ENCODE results near the gene EVA1C. TPM values are rescaled to one million over a fixed set of nuclear protein-coding genes. Genes with fewer than 3 reads are reported as not detected.
A peak's percentile ranks its signal among the peaks of the same experiment; 100 is the strongest.

EVA1C gene
- total and polyA plus RNA-seq, 2 donors (not counting 1 experiment from before 2014, with no cell fraction given) = 2.4 to 4.6 TPM

- Histone ChIP-seq H3K9ac (ENCODE audit: insufficient read depth, low read length) (no peak overlapping the region), H3K27ac (ENCODE audit: insufficient read depth, low read length) (peak overlapping the region; percentile 84), H3K79me2 (ENCODE audit: control insufficient read depth, insufficient read depth, low read length) (no peaks in the 10 kb centered on the region), H3K9me3 (ENCODE audit: control insufficient read depth, insufficient read depth, low read depth, low read length) (no peaks in the 10 kb centered on the region), H3K4me3 (replicated peaks in 1 of 4; ENCODE audit: control extremely low read depth in 1 of 4, insufficient read depth in 1 of 4, low read depth in 3 of 4, low read length in 4 of 4) (no peak overlapping the region), H4K20me1 (ENCODE audit: control insufficient read depth, extremely low read depth, insufficient read depth, low read length) (no peaks in the 10 kb centered on the region), H3K27me3 (ENCODE audit: control insufficient read depth, insufficient read depth, low read length) (no peaks in the 10 kb centered on the region), H3K4me2 (ENCODE audit: extremely low read depth, insufficient read depth, low read length) (no peak overlapping the region), H3K4me1 (ENCODE audit: control insufficient read depth, extremely low read depth, insufficient read depth, low read length) (peaks cover 3% of the 10 kb centered on the region), H3K36me3 (ENCODE audit: control insufficient read depth, insufficient read depth, low read length) (no peaks in the 10 kb centered on the region), H2AFZ (ENCODE audit: low read length) (no peak overlapping the region)
- TF ChIP-seq, protein P1, sequence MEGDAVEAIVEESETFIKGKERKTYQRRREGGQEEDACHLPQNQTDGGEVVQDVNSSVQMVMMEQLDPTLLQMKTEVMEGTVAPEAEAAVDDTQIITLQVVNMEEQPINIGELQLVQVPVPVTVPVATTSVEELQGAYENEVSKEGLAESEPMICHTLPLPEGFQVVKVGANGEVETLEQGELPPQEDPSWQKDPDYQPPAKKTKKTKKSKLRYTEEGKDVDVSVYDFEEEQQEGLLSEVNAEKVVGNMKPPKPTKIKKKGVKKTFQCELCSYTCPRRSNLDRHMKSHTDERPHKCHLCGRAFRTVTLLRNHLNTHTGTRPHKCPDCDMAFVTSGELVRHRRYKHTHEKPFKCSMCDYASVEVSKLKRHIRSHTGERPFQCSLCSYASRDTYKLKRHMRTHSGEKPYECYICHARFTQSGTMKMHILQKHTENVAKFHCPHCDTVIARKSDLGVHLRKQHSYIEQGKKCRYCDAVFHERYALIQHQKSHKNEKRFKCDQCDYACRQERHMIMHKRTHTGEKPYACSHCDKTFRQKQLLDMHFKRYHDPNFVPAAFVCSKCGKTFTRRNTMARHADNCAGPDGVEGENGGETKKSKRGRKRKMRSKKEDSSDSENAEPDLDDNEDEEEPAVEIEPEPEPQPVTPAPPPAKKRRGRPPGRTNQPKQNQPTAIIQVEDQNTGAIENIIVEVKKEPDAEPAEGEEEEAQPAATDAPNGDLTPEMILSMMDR (conservative IDR thresholded peaks at IDR 0.05 in 1 of 2, IDR thresholded peaks at IDR 0.05 in 1 of 2; ENCODE audit: low read depth in 1 of 2, low read length in 2 of 2) = no peak
- TF ChIP-seq EZH2 (IDR thresholded peaks at IDR 0.05; ENCODE audit: low read length, missing control alignments) = no peak
- DNase-seq (ENCODE audit: low read depth in 2 of 2) = peak; percentile 42 to 68
Observed at GRCh38 chr21:32515874-32516273, 103.4 kb downstream of the EVA1C start.

- no peaks in the 10 kb centered on the region for H4K20me1 ChIP-seq (ENCODE audit: control insufficient read depth, extremely low read depth, insufficient read depth, low read length)
- TF ChIP-seq EZH2 (IDR thresholded peaks at IDR 0.05; ENCODE audit: low read length, missing control alignments) = no peak
- TF ChIP-seq, protein P1 (conservative IDR thresholded peaks at IDR 0.05 in 1 of 2, IDR thresholded peaks at IDR 0.05 in 1 of 2; ENCODE audit: low read depth in 1 of 2, low read length in 2 of 2) = no peak
- H3K36me3 ChIP-seq (ENCODE audit: control insufficient read depth, insufficient read depth, low read length) = no peaks in the 10 kb centered on the region
- H3K27ac ChIP-seq (ENCODE audit: insufficient read depth, low read length) = peak overlapping the region; percentile 84
- no peak overlapping the region for H3K4me3 ChIP-seq (replicated peaks in 1 of 4; ENCODE audit: control extremely low read depth in 1 of 4, insufficient read depth in 1 of 4, low read depth in 3 of 4, low read length in 4 of 4)
- DNase-seq (ENCODE audit: low read depth in 2 of 2) = peak; percentile 97 to 99
- H2AFZ ChIP-seq (ENCODE audit: low read length) = no peak overlapping the region
- H3K79me2 ChIP-seq (ENCODE audit: control insufficient read depth, insufficient read depth, low read length) = no peaks in the 10 kb centered on the region
- peaks cover 10% of the 10 kb centered on the region for H3K4me1 ChIP-seq (ENCODE audit: control insufficient read depth, extremely low read depth, insufficient read depth, low read length)
- no peaks in the 10 kb centered on the region for H3K9me3 ChIP-seq (ENCODE audit: control insufficient read depth, insufficient read depth, low read depth, low read length)
- no peaks in the 10 kb centered on the region for H3K27me3 ChIP-seq (ENCODE audit: control insufficient read depth, insufficient read depth, low read length)
- no peak overlapping the region for H3K4me2 ChIP-seq (ENCODE audit: extremely low read depth, insufficient read depth, low read length)
- H3K9ac ChIP-seq (ENCODE audit: insufficient read depth, low read length) = no peak overlapping the region
Observed at GRCh38 chr21:32516756-32517649, 104.5 kb downstream of the EVA1C start.

- H3K79me2 ChIP-seq (ENCODE audit: control insufficient read depth, insufficient read depth, low read length) = no peaks in the 10 kb centered on the region
- H3K27ac ChIP-seq (ENCODE audit: insufficient read depth, low read length) = peak overlapping the region; percentile 91
- H4K20me1 ChIP-seq (ENCODE audit: control insufficient read depth, extremely low read depth, insufficient read depth, low read length) = no peaks in the 10 kb centered on the region
- DNase-seq (ENCODE audit: low read depth in 2 of 2) = no peak
- H3K4me3 ChIP-seq (replicated peaks in 1 of 4; ENCODE audit: control extremely low read depth in 1 of 4, insufficient read depth in 1 of 4, low read depth in 3 of 4, low read length in 4 of 4) = no peak overlapping the region
- H3K9ac ChIP-seq (ENCODE audit: insufficient read depth, low read length) = no peak overlapping the region
- no peaks in the 10 kb centered on the region for H3K36me3 ChIP-seq (ENCODE audit: control insufficient read depth, insufficient read depth, low read length)
- TF ChIP-seq EZH2 (IDR thresholded peaks at IDR 0.05; ENCODE audit: low read length, missing control alignments) = no peak
- TF ChIP-seq, protein P1 (conservative IDR thresholded peaks at IDR 0.05 in 1 of 2, IDR thresholded peaks at IDR 0.05 in 1 of 2; ENCODE audit: low read depth in 1 of 2, low read length in 2 of 2) = no peak
- peaks cover 11% of the 10 kb centered on the region for H3K4me1 ChIP-seq (ENCODE audit: control insufficient read depth, extremely low read depth, insufficient read depth, low read length)
- H3K9me3 ChIP-seq (ENCODE audit: control insufficient read depth, insufficient read depth, low read depth, low read length) = no peaks in the 10 kb centered on the region
- no peaks in the 10 kb centered on the region for H3K27me3 ChIP-seq (ENCODE audit: control insufficient read depth, insufficient read depth, low read length)
- H2AFZ ChIP-seq (ENCODE audit: low read length) = no peak overlapping the region
- H3K4me2 ChIP-seq (ENCODE audit: extremely low read depth, insufficient read depth, low read length) = no peak overlapping the region
Observed at GRCh38 chr21:32519945-32520874, 107.7 kb downstream of the EVA1C start.
